Measurements from ENCODE around the gene ACP4.
A peak's percentile ranks its signal among the peaks of the same experiment; 100 is the strongest.

The ACP4 gene

GRCh38 chr19:50821622-50822021 lies 31.4 kb downstream of the ACP4 start:
- TF ChIP-seq ZFX (IDR thresholded peaks at IDR 0.05; ENCODE audit: borderline replicate concordance) (no peak), CTCF (IDR thresholded peaks at IDR 0.05) (no peak)
- H3K27ac ChIP-seq = peak overlapping the region; percentile 93

GRCh38 chr19:50822661-50823208 lies 32.5 kb downstream of the ACP4 start:
- no peak overlapping the region; the same call in 1 of the 2 replicates for H3K27ac ChIP-seq
- TF ChIP-seq ZFX (IDR thresholded peaks at IDR 0.05; ENCODE audit: borderline replicate concordance) (no peak), CTCF (IDR thresholded peaks at IDR 0.05) (no peak)

- H3K27ac ChIP-seq = peak within 1 kb of the TSS; percentile 18; the same call in 1 of the 2 replicates
- TF ChIP-seq CTCF (IDR thresholded peaks at IDR 0.05) = no peak
Measured at GRCh38 chr19:50823389-50824042, 33.3 kb downstream of the ACP4 start, which contains the start of gene KLK1. Gene KLK1, minus strand, starts transcription at chr19:50823787. Its CDS starts 39 bp downstream, at chr19:50823748.

- H3K27ac ChIP-seq = no peak overlapping the region
- TF ChIP-seq CTCF (IDR thresholded peaks at IDR 0.05) (no peak), ZFX (IDR thresholded peaks at IDR 0.05; ENCODE audit: borderline replicate concordance) (no peak)
Measured at GRCh38 chr19:50826492-50827240, 36.5 kb downstream of the ACP4 start.

GRCh38 chr19:50827476-50827875 lies 37.3 kb downstream of the ACP4 start:
- no peak overlapping the region for H3K27ac ChIP-seq
- no peak for TF ChIP-seq ZFX (IDR thresholded peaks at IDR 0.05; ENCODE audit: borderline replicate concordance)
- no peak for TF ChIP-seq CTCF (IDR thresholded peaks at IDR 0.05)

- 0 out of 2 replicates have a peak overlapping the region, but pooled peaks have one; percentile 18 for H3K27ac ChIP-seq
- TF ChIP-seq ZFX (IDR thresholded peaks at IDR 0.05; ENCODE audit: borderline replicate concordance) (no peak), CTCF (IDR thresholded peaks at IDR 0.05) (no peak)
Measured at GRCh38 chr19:50829801-50830200, 39.6 kb downstream of the ACP4 start.

All from 22Rv1 (cell line).